ENCODE measurements around the gene LDOC1. TPM values are rescaled to one million over a fixed set of nuclear protein-coding genes. Genes with fewer than 3 reads are reported as not detected.
"Not testable (repeated sequence)": the region's sequence is repeated elsewhere in the genome, so short reads cannot be mapped to it uniquely, and the experiment has no call there.

Gene LDOC1
- total RNA-seq, 2 donors from 2014 or later, result 66.8 to 111 TPM

- H3K27me3 ChIP-seq (replicated peaks; ENCODE audit: insufficient read depth), result no peaks in the 10 kb centered on the region
- ATAC-seq (ENCODE audit: insufficient number of reproducible peaks, low FRiP score, low read depth), result no peak
- H3K4me3 ChIP-seq, result no peak overlapping the region
- TF ChIP-seq, protein P1, sequence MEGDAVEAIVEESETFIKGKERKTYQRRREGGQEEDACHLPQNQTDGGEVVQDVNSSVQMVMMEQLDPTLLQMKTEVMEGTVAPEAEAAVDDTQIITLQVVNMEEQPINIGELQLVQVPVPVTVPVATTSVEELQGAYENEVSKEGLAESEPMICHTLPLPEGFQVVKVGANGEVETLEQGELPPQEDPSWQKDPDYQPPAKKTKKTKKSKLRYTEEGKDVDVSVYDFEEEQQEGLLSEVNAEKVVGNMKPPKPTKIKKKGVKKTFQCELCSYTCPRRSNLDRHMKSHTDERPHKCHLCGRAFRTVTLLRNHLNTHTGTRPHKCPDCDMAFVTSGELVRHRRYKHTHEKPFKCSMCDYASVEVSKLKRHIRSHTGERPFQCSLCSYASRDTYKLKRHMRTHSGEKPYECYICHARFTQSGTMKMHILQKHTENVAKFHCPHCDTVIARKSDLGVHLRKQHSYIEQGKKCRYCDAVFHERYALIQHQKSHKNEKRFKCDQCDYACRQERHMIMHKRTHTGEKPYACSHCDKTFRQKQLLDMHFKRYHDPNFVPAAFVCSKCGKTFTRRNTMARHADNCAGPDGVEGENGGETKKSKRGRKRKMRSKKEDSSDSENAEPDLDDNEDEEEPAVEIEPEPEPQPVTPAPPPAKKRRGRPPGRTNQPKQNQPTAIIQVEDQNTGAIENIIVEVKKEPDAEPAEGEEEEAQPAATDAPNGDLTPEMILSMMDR (IDR thresholded peaks at IDR 0.05), result no peak
- H3K36me3 ChIP-seq, result no peaks in the 10 kb centered on the region
- no peaks in the 10 kb centered on the region for H3K9me3 ChIP-seq
- H3K27ac ChIP-seq, result no peak overlapping the region
- H3K4me1 ChIP-seq (ENCODE audit: control insufficient read depth in 1 of 2, low read depth in 2 of 2), result no peaks in the 10 kb centered on the region
- no peak for DNase-seq (ENCODE audit: low spot score)
Observed at GRCh38 chrX:141158084-141158483, 18.8 kb downstream of the LDOC1 start.

GRCh38 chrX:141155231-141155630 lies 21.7 kb downstream of the LDOC1 start:
- H3K27me3 ChIP-seq (replicated peaks; ENCODE audit: insufficient read depth); ATAC-seq (ENCODE audit: insufficient number of reproducible peaks, low FRiP score, low read depth); DNase-seq (ENCODE audit: low spot score); H3K36me3 ChIP-seq; H3K27ac ChIP-seq; H3K4me3 ChIP-seq; H3K9me3 ChIP-seq; H3K4me1 ChIP-seq (ENCODE audit: control insufficient read depth in 1 of 2, low read depth in 2 of 2): not testable (repeated sequence)

DNA sequence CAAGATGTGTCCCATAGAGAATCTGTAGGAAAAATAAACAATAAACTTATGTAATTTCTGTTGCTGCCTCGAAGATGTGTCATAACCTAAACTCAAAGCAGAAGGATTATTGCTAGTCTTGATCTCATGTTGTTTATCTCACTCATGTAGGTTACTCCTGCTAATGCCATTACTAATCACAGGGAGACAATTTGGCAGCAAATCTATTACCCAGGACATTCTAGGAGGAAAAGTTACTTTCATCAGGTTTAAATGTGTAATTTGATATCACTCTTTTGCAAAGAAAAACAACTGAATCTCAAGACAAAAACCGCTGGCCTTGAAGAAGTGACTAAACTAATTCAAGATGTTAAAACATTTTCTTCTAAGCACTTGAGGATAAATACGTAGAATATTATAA lies 34.0 kb downstream of the LDOC1 start:
- Histone ChIP-seq H3K4me3 (no peak overlapping the region), H3K4me1 (ENCODE audit: control insufficient read depth in 1 of 2, low read depth in 2 of 2) (no peaks in the 10 kb centered on the region), H3K27ac (no peak overlapping the region), H3K9me3 (no peaks in the 10 kb centered on the region), H3K27me3 (replicated peaks; ENCODE audit: insufficient read depth) (no peaks in the 10 kb centered on the region), H3K36me3 (no peaks in the 10 kb centered on the region)
- TF ChIP-seq, protein P1 (IDR thresholded peaks at IDR 0.05), result no peak
- no peak for ATAC-seq (ENCODE audit: insufficient number of reproducible peaks, low FRiP score, low read depth)
- DNase-seq (ENCODE audit: low spot score), result no peak

- TF ChIP-seq, protein P1 (IDR thresholded peaks at IDR 0.05), result no peak
- Histone ChIP-seq H3K4me1 (ENCODE audit: control insufficient read depth in 1 of 2, low read depth in 2 of 2) (no peaks in the 10 kb centered on the region), H3K27me3 (replicated peaks; ENCODE audit: insufficient read depth) (no peaks in the 10 kb centered on the region), H3K36me3 (no peaks in the 10 kb centered on the region), H3K4me3 (no peak overlapping the region), H3K27ac (no peak overlapping the region), H3K9me3 (no peaks in the 10 kb centered on the region)
- no peak for DNase-seq (ENCODE audit: low spot score)
- ATAC-seq (ENCODE audit: insufficient number of reproducible peaks, low FRiP score, low read depth), result no peak
Observed at GRCh38 chrX:141133272-141133671, 43.7 kb downstream of the LDOC1 start.

- Histone ChIP-seq H3K27ac (no peak overlapping the region), H3K4me1 (ENCODE audit: control insufficient read depth in 1 of 2, low read depth in 2 of 2) (peaks cover 0 to 20% of the 10 kb centered on the region in 2 donors), H3K4me3 (no peak overlapping the region), H3K9me3 (no peaks in the 10 kb centered on the region), H3K27me3 (replicated peaks; ENCODE audit: insufficient read depth) (no peaks in the 10 kb centered on the region), H3K36me3 (no peaks in the 10 kb centered on the region)
- TF ChIP-seq, protein P1 (IDR thresholded peaks at IDR 0.05), result no peak
- no peak for ATAC-seq (ENCODE audit: insufficient number of reproducible peaks, low FRiP score, low read depth)
- no peak for DNase-seq (ENCODE audit: low spot score)
Observed at GRCh38 chrX:141127146-141127545, 49.8 kb downstream of the LDOC1 start.

Other genes with a start within 250 kb of the LDOC1 start
- gene SPANXB1, start 174.5 kb downstream of the LDOC1 start, total RNA-seq, result not detected
- gene SPANXC, start 65.4 kb upstream of the LDOC1 start, total RNA-seq, result not detected

All from thoracic aorta (tissue), 2 donors.